DND-41 (cell line): ENCODE results near the gene LGR6.

Source experiments
- ATAC-seq: fragments of 200-7000 bp; cut with Tn5 transposase; 3 replicates; pipeline ENCODE4 v1.9.1; 2021; ENCODE audit warnings: low read depth; ENCODE audit not compliant: insufficient read depth
- DNase-seq: peaks from one replicate; pipeline ENCODE4 v3.0.0-alpha.2; 2020
- H2AFZ ChIP-seq: 2 replicates; pipeline ENCODE4 v1.6.0; 2012; ENCODE audit warnings: low read depth, low read length
- H3K27ac ChIP-seq: 2 replicates; pipeline ENCODE4 v1.5.1; 2012; ENCODE audit warnings: low read length, inconsistent platforms
- H3K27me3 ChIP-seq: fragments of 200-600 bp; sonication (generic); 2 replicates; pipeline ENCODE4 v1.6.0; 2012; ENCODE audit warnings: low read length, mild to moderate bottlenecking, inconsistent platforms; ENCODE audit not compliant: insufficient read depth, poor library complexity
- H3K36me3 ChIP-seq: 2 replicates; pipeline ENCODE4 v1.5.1; 2012; ENCODE audit warnings: low read length, inconsistent platforms; ENCODE audit not compliant: insufficient read depth
- H3K4me1 ChIP-seq: 2 replicates; pipeline ENCODE4 v1.5.1; 2012; ENCODE audit warnings: mild to moderate bottlenecking, low read length; ENCODE audit not compliant: insufficient read depth
- H3K4me2 ChIP-seq: 2 replicates; pipeline ENCODE4 v1.6.0; 2012; ENCODE audit warnings: mild to moderate bottlenecking, moderate library complexity, low read length, inconsistent platforms; ENCODE audit not compliant: insufficient read depth
- H3K4me3 ChIP-seq, 2 experiments: fragments of 200-600 bp in 1 of 2; shearing (Covaris generic) in 1 of 2; 2 replicates each; pipeline ENCODE4 v1.5.1; 2012 to 2016; ENCODE audit warnings: inconsistent platforms in 2 of 2, low read length in 2 of 2, mild to moderate bottlenecking in 2 of 2, low read depth in 1 of 2, moderate library complexity in 1 of 2
- H3K79me2 ChIP-seq: 2 replicates; pipeline ENCODE4 v1.6.0; 2012; ENCODE audit warnings: low read length, inconsistent platforms; ENCODE audit not compliant: insufficient read depth
- H3K9ac ChIP-seq: 2 replicates; pipeline ENCODE4 v1.6.0; 2012; ENCODE audit warnings: low read depth, mild to moderate bottlenecking, inconsistent platforms, low read length, moderate library complexity
- H3K9me3 ChIP-seq: 2 replicates; pipeline ENCODE4 v1.5.1; 2012; ENCODE audit warnings: low read length, moderate library complexity, mild to moderate bottlenecking, inconsistent platforms; ENCODE audit not compliant: insufficient read depth, severe bottlenecking
- H4K20me1 ChIP-seq: 2 replicates; pipeline ENCODE4 v1.6.0; 2012; ENCODE audit warnings: low read length; ENCODE audit not compliant: insufficient read depth
- EZH2 ChIP-seq: IDR thresholded peaks from 3 replicates; pipeline ENCODE4 v1.6.1; 2012; ENCODE audit warnings: borderline replicate concordance, low read depth, mild to moderate bottlenecking, moderate library complexity, low read length, inconsistent platforms; ENCODE audit not compliant: severe bottlenecking
- TF ChIP-seq, protein P1 (sequence below): IDR thresholded peaks from 2 replicates; pipeline ENCODE4 v1.5.1; 2012; ENCODE audit warnings: borderline replicate concordance, low read length, moderate library complexity, mild to moderate bottlenecking; ENCODE audit not compliant: poor library complexity, severe bottlenecking; ENCODE audit errors: extremely low read depth

Gene LGR6

GRCh38 chr1:202285908-202286307 is 92.3 kb downstream of the LGR6 start:
- Histone ChIP-seq H3K79me2 (no peaks in the 10 kb centered on the region), H3K4me1 (no peaks in the 10 kb centered on the region), H3K36me3 (no peaks in the 10 kb centered on the region), H4K20me1 (no peaks in the 10 kb centered on the region), H3K4me2 (no peak overlapping the region), H2AFZ (no peak overlapping the region), H3K27ac (no peak overlapping the region), H3K9ac (no peak overlapping the region), H3K4me3 (no peak overlapping the region), H3K9me3 (no peaks in the 10 kb centered on the region), H3K27me3 (peaks cover 5% of the 10 kb centered on the region)
- TF ChIP-seq, protein P1, sequence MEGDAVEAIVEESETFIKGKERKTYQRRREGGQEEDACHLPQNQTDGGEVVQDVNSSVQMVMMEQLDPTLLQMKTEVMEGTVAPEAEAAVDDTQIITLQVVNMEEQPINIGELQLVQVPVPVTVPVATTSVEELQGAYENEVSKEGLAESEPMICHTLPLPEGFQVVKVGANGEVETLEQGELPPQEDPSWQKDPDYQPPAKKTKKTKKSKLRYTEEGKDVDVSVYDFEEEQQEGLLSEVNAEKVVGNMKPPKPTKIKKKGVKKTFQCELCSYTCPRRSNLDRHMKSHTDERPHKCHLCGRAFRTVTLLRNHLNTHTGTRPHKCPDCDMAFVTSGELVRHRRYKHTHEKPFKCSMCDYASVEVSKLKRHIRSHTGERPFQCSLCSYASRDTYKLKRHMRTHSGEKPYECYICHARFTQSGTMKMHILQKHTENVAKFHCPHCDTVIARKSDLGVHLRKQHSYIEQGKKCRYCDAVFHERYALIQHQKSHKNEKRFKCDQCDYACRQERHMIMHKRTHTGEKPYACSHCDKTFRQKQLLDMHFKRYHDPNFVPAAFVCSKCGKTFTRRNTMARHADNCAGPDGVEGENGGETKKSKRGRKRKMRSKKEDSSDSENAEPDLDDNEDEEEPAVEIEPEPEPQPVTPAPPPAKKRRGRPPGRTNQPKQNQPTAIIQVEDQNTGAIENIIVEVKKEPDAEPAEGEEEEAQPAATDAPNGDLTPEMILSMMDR: no peak
- no peak for TF ChIP-seq EZH2
- ATAC-seq (no peak), DNase-seq (no peak)

DNA sequence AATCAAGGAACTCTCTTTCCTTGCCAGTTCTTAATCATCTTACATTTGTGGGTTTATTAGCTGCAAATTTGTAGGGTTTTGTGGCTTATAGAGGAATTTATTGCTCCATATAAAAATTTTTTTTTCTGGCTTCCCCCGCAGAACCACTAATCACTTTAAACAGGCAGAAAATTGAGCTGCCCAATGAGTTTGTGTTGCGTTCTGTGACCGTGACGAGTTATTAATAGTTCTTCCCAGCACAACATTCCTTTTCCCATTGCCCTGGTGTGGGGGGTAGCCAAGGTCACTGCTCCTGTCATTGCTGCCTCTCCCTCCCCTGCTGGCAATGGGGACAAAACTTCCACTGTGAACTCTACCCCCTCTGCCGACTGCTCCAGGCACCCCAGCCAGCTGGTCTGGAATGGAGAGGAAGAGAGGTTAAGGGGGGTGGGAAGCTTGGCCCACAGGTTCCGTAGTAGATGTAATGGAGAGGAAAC is 93.1 kb downstream of the LGR6 start:
- Histone ChIP-seq H4K20me1 (no peaks in the 10 kb centered on the region), H3K9ac (no peak overlapping the region), H3K9me3 (no peaks in the 10 kb centered on the region), H3K4me3 (no peak overlapping the region), H3K27me3 (peaks cover 12% of the 10 kb centered on the region), H3K79me2 (no peaks in the 10 kb centered on the region), H3K27ac (no peak overlapping the region), H2AFZ (no peak overlapping the region), H3K4me1 (no peaks in the 10 kb centered on the region), H3K36me3 (no peaks in the 10 kb centered on the region), H3K4me2 (no peak overlapping the region)
- ATAC-seq (no peak), DNase-seq (no peak)
- TF ChIP-seq, protein P1: no peak
- no peak for TF ChIP-seq EZH2

GRCh38 chr1:202287196-202287595 is 93.6 kb downstream of the LGR6 start:
- Histone ChIP-seq H2AFZ (no peak overlapping the region), H3K27ac (no peak overlapping the region), H3K9me3 (no peaks in the 10 kb centered on the region), H3K79me2 (no peaks in the 10 kb centered on the region), H3K4me2 (no peak overlapping the region), H3K27me3 (peaks cover 12% of the 10 kb centered on the region), H3K9ac (no peak overlapping the region), H4K20me1 (no peaks in the 10 kb centered on the region), H3K4me3 (no peak overlapping the region), H3K4me1 (no peaks in the 10 kb centered on the region), H3K36me3 (no peaks in the 10 kb centered on the region)
- DNase-seq (no peak), ATAC-seq (no peak)
- no peak for TF ChIP-seq EZH2
- TF ChIP-seq, protein P1: no peak

GRCh38 chr1:202288177-202288576 is 94.6 kb downstream of the LGR6 start:
- Histone ChIP-seq H3K27ac (no peak overlapping the region), H3K4me3 (no peak overlapping the region), H3K79me2 (no peaks in the 10 kb centered on the region), H3K27me3 (peaks cover 15% of the 10 kb centered on the region), H3K4me2 (no peak overlapping the region), H3K4me1 (no peaks in the 10 kb centered on the region), H2AFZ (no peak overlapping the region), H3K9me3 (no peaks in the 10 kb centered on the region), H3K36me3 (no peaks in the 10 kb centered on the region), H3K9ac (no peak overlapping the region), H4K20me1 (no peaks in the 10 kb centered on the region)
- TF ChIP-seq, protein P1: no peak
- TF ChIP-seq EZH2: no peak
- DNase-seq (no peak), ATAC-seq (no peak)
